HL-60 (cell line): ENCODE results near the gene KIAA1210.

Experiments
- GABPA ChIP-seq: IDR thresholded peaks from 2 replicates; pipeline ENCODE4 v1.6.1; 2012; ENCODE audit warnings: low read depth
- POLR2AphosphoS5 ChIP-seq: IDR thresholded peaks from 2 replicates; pipeline ENCODE4 v1.6.1; 2012; ENCODE audit warnings: low read depth
- REST ChIP-seq: IDR thresholded peaks from 2 replicates; pipeline ENCODE4 v1.6.1; 2012; ENCODE audit warnings: low read depth; ENCODE audit not compliant: insufficient replicate concordance
- SPI1 ChIP-seq: IDR thresholded peaks from 2 replicates; pipeline ENCODE4 v1.6.1; 2012; ENCODE audit warnings: low read depth, mild to moderate bottlenecking, borderline replicate concordance
- TF ChIP-seq, protein P1 (sequence below): IDR thresholded peaks from one replicate; pipeline ENCODE4 v1.5.1; 2011; ENCODE audit warnings: low read length, control low read depth, inconsistent platforms; ENCODE audit not compliant: insufficient read depth

DNA sequence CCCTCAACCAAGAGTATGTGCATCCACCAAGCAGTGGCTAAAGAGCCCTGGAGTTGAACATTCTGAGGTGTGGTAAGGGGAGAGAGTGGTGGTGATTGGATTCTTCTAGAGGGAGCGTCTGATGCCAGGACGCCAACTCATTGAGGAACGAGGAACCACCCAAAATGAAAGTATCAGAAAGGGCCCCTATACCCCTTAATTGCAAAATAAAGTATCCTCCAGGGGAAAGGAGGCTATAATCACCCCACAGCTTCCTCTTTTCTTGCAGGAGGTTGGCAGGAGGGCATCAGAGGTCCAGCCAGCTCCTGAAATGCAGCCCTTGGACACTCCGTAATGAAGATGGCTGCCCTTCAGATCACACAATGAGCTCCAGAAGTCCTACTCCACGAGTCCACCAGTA, 5.3 kb upstream of the KIAA1210 start:
- TF ChIP-seq POLR2AphosphoS5 (no peak), REST (no peak), GABPA (no peak), SPI1 (peak; percentile 4; the same call in 1 of the 2 replicates)
- TF ChIP-seq, protein P1, sequence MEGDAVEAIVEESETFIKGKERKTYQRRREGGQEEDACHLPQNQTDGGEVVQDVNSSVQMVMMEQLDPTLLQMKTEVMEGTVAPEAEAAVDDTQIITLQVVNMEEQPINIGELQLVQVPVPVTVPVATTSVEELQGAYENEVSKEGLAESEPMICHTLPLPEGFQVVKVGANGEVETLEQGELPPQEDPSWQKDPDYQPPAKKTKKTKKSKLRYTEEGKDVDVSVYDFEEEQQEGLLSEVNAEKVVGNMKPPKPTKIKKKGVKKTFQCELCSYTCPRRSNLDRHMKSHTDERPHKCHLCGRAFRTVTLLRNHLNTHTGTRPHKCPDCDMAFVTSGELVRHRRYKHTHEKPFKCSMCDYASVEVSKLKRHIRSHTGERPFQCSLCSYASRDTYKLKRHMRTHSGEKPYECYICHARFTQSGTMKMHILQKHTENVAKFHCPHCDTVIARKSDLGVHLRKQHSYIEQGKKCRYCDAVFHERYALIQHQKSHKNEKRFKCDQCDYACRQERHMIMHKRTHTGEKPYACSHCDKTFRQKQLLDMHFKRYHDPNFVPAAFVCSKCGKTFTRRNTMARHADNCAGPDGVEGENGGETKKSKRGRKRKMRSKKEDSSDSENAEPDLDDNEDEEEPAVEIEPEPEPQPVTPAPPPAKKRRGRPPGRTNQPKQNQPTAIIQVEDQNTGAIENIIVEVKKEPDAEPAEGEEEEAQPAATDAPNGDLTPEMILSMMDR = no peak
